ENCODE measurements around the gene HSP90AB1.

HSP90AB1 gene

DNA sequence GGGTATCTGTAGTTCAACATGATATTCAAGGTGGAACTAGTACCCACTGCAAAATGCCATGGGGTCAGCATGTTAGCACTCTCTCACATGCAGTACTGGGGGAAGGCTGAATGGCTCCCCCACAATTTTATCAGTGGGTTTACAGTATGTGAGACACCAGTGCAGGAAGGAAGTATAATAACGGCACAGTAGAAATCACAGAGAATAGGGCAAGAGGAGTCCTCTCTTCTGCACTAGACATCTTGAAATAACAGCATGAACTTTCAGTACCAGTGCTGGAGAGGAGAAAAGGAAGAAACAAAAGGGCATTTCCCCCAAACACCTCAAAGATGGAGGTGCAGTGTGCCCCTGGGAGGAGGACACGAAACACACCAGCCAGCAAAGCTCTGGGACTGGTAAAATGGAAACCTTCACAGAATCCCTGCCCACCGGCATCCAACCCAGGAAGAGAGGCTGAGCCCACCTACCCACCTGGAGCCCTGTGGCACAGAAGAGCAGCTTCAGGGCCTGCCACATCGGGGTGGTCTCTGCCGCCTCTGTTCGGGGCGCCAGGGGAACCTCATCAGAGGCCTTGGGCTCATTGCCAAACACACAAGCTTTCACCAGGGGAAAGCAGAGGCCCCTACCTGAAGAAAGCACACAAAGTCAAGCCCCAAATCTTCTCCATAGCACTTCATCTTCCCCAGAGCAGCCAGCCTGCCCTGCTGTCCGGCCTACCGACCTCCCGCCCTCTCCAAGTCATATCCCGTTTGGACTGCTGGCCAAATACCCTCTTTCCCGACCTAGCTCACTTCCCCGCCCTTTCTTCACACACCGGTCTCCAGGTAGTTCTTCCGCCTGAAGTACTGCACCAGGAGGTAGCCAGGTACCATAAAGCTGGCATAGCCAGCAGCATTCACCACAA, 9.2 kb downstream of the HSP90AB1 start:
- DNase-seq (ENCODE audit: low read depth): no peak

DNA sequence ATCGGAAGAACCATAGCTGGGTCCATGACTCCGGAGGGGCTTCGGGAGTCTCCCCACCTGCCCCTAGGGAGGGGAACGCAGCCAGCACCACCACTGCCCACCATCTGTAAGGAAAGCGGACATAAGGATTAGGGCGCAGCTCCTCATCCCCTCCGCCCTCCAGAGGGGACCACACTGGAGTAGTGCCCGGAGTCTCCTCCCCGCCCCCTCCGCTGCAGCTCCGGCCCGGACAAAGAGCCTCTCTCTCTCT, 9.8 kb downstream of the HSP90AB1 start:
- DNase-seq (ENCODE audit: low read depth): no peak

DNA sequence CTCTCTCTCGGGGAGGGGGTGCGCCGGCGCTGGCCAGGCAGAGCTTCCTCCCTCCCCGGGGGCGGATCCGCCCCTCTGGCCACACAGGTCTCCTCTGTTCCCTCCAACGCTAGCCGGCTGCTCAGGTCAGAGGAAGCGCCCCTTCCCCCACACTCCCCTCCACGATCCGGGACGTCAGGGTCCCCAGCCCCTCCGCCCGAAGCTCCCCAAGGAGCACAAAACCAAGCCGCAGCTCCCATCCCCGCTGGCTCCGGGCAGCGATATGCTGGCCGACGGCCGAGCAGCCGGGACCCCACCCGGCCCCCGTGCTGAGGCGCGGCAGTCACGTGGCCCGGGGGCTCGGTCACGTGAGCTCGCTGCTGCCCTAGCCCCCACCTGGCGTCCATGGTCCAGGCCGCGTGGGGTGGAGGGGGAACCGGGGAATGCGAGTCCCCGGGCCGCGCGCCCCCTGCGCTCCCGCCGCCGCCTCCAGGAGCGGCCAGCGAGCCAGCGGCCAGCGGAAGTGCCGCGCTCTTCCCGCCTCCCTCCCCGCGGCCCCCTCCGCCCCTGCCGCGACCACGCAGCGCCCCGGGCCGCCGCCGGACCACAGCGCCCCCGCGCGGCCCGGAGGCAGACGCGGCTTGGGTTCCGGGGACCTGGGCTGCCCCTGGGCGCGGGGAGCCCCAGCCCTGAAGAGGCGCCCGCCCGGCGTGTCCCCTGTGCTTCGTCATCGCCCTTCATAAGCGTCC, 10.3 kb downstream of the HSP90AB1 start, which contains the start of gene SLC35B2:
Gene SLC35B2 (minus strand): TSS at position 504 of the 728 bp plus-strand sequence. CDS start 118 bp downstream, at position 386.
- no peak for DNase-seq (ENCODE audit: low read depth)

DNA sequence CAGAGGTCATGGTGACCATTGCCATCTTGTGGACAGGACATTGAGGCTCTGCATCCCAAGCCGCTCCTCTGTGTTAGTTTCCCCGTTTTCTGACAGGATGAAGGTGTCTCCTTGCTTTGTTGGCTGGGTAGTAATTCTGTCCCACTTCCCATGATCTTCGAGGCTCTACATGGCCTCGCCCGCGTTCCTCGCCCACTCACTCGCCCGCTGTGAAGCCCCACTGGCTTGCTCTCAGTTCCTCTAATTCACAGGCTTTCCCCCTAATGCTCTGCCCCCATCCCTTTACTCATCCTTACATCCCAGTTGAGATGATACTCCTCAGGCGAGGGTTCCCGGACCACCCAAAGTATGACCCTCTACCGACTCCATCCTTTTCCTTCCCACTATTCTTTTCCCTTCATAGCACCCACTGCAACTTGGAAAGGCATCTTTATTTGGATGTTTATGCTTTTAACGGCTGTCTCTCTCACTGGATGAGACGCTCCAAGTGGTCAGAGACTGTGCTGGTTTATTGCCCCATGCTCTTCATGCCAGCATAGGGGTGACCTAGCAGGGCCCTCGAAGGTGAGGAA, 10.9 kb downstream of the HSP90AB1 start:
- DNase-seq (ENCODE audit: low read depth): no peak

GRCh38 chr6:44258325-44258863, 11.5 kb downstream of the HSP90AB1 start:
- DNase-seq (ENCODE audit: low read depth): no peak

DNA sequence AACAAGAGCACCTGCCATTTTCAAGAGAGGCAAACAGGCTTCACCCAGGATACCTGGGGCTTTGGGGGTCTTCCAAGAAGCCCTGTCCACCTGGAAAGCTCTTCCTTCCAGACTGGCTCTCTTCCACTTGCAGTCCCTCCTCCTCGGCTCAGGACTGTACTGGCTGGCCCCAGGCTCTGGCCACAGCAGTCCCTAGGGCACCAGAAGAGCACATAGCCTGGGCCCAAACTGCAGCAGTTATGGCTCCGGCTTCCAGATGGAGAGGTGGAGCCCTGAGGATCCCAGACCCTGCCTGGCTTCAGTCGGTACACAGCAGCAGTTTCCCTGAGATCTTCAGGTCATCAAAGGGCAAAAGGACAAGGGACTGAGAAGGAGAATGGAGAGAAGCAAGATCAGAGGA, 12.0 kb downstream of the HSP90AB1 start:
- DNase-seq (ENCODE audit: low read depth): no peak

DNA sequence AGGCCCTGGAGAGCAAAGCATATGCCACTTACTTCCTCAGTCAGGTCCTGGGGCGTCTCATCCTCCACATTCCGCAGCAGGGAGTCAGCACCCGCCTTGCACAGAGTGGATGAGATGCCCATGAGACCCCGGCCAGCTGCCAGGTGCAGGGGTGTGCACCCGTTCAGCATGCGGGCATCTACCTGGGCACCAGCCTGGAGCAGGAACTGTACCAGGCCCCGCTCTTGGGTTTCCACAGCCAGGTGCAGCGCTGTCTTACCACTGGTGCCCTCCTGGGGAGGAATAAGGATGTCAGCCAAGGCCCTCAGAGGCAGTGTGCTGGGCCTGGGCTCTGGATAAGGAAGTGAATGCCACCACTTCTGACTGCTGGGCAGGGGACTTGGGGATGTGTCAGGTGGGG, 13.1 kb downstream of the HSP90AB1 start:
- DNase-seq (ENCODE audit: low read depth): no peak

GRCh38 chr6:44260451-44261297, 13.8 kb downstream of the HSP90AB1 start:
- DNase-seq (ENCODE audit: low read depth): no peak

- DNase-seq (ENCODE audit: low read depth): no peak
Observed at GRCh38 chr6:44261581-44261980, 14.7 kb downstream of the HSP90AB1 start.

DNA sequence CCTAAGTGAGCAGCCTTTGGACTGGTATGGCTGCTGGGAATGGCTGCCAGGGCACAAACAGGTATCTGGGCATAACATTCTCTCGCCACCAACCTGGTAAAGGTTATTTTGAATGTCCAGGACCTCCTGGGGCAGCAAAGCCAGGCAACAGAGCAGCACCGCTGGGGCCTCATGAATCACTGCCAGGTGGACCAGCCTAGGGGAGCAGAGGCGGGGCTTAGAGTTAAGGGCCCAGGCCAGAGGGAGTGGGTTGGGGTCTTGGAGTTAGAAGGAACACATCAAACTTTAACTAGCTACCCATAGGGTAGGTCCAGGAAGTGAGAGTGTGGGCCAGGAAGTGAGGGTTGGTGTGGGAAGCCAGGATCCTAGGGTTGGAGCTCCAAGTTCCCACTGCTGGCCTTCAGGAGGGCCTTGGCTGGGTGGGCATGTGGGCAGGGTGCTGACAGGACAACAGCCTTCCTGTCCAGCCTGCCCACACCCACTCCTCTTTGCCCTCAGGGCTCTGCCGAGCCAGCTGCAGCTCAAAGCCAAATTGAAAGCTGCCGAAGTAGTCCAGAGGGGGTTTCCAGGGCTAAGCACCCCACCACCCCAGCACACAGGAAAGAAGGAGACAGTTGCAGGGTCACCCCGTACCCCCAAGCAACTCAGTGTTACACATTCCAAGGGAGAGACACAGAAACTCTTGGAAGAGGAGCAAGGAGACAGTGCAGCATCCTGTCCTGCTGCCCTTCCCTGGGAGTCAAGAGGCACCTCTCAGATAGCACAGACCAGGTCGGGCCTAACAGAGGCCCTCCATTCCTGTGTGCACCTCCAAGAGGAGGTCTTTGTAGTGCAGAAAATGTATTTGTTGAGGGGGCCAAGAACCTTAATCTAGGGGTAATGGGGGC, 15.8 kb downstream of the HSP90AB1 start:
- no peak for DNase-seq (ENCODE audit: low read depth)

DNA sequence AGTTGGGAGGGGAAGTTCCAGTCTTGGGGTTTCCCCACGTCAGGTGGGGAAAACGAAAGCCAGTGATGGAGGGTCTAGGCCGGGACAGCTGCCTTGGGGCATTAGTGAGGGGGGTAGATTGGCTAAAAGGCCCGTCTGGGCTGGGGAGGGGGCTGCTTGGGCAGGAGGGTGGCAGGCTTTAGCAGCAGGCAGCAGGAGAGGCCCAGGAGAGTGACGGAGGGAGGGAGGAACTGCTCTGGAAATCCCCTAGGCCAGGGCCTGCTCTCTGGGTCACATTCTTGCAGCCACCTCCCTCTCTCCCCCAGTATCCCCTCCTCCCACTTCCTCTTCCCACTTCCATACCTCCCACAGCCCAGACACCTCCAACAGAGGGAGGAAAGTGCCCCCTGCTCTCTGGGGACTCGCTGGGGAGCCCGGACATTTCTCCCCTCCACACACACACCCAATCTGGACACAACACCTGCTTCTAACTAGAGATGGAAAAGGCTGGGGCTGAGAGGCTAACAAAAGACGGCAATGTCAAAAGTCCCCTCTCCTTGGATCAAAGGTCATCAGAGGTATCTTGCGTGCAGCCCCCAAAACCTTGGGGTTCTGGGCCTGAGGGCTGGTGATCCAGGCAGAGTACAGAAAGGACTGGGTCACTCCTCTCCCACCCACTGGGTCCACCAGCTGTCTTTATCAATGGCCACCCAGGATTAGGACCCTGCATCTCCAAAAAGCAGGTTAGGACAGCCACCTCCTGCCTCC, 16.6 kb downstream of the HSP90AB1 start:
- DNase-seq (ENCODE audit: low read depth): no peak

DNA sequence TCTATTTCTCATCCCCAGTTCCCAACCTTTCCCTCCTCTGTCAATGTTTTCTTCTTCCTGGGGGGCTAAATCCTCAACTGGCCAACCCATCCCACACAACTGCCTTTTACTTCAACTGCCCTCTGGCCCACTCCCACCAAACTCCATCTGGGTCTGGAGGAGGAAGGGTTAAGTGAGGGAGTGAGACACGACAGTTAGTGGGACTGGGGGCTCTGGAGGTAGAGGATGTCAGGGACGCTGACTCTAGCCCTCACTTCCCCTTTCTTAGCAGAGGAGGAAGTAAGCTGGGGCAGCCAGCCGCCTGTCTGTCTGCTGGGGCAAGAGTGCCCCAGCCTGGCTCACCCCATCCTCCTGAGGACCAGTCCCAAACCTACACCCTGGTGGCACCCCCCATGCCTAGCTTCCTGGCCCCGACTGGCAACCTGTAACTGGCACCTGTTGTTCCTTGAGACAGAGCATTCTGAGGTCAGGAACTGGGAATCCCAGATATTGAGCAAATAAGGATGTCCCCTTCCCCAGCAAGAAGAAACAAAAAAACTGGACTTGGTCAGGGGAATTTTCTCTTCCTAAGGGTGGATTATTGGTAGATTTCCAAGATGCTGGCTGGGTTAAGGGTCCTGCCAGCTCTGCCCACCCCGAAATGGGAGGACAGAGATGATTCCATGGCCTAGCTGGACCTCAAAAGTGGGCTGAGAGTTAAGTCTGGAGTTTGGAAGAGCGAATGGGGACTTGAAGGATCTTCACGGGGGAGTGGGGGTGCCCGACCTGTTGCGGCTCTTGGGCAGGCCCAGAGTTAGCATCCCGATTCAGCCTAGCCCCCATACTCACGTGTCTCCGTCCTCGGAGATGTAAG, 17.5 kb downstream of the HSP90AB1 start:
- no peak for DNase-seq (ENCODE audit: low read depth)

- peak; percentile 93 for DNase-seq (ENCODE audit: low read depth)
Observed at GRCh38 chr6:44265007-44265721, 18.3 kb downstream of the HSP90AB1 start, which contains the start of gene NFKBIE. NFKBIE (minus strand) TSS chr6:44265551; CDS start chr6:44265346, 205 bp downstream.

DNA sequence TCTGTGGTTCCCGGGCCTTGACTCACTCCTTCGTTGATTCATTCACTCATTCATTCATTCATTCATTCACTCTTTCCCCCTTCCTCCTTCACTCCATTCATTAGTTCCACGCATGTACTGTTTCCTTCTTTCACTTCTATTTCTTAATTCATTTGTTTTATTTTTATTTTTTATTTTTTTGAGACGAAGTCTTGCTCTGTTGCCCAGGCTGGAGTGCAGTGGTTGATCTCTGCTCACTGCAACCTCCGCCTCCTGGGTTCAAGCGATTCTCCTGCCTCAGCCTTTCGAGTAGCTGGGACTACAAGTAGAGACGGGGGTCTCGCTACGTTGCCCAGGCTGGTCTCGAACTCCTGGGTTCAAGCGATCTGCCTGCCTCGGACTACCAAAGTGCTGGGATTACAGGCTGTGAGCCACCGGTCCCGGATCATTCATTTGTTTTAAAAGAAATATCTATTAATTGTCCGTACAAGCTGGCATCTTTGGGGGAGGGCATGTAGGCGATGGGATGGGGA, 18.9 kb downstream of the HSP90AB1 start:
- DNase-seq (ENCODE audit: low read depth): no peak

- no peak for DNase-seq (ENCODE audit: low read depth)
Observed at GRCh38 chr6:44266347-44266746, 19.4 kb downstream of the HSP90AB1 start.

DNA sequence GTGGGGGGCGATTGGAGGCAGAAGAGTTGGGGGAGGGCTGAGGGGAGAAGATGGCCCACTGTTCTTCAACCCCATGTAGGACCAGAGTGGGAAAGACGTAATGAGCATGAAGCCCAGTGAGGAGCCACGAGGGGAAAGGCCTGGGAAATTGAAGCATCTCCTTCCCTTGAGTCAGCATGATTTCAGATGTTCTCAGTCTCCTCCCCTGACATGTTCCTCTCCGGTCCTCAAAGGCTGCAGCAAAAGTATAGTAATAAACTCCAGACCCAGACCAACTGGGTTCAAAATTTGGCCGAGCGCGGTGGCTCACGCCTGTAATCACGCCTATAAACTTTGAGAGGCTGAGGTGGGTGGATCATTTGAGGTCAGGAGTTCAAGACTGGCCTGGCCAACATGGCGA, 20.4 kb downstream of the HSP90AB1 start:
- DNase-seq (ENCODE audit: low read depth): no peak

DNA sequence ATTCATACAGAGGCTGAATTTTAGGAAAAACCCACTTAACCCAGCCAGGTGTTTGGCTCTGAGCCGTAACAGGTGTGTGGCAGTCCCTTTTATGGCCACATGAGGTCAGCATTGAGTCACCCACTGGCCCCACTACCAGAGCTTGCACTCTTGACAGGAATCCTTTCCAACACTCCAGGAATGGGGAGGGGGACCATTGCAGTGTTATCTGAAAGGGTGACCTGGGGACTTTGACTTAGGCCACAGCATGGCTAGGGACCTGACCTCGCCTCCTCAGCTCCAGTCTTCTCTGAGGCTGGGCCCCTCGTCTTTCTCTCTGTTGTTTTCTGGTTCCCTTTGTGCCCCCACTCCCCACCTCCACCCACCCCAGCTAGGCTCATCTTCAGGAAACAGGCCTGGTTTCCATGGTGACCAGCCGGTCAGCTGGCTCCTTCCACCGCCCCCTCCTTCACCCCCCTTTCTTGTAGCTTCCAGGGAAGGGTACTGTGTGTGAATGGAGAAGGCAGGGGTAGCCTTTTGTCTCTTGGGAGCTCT, 21.3 kb downstream of the HSP90AB1 start:
- DNase-seq (ENCODE audit: low read depth): no peak
